ENCODE data around the gene DGKQ. TPM values are rescaled to one million over a fixed set of nuclear protein-coding genes. Genes with fewer than 3 reads are reported as not detected.
"Not testable (repeated sequence)": the region's sequence is repeated elsewhere in the genome, so short reads cannot be mapped to it uniquely, and the experiment has no call there.

DGKQ gene
- total RNA-seq, 1 donor from 2014 or later: 18.8 TPM

DNA sequence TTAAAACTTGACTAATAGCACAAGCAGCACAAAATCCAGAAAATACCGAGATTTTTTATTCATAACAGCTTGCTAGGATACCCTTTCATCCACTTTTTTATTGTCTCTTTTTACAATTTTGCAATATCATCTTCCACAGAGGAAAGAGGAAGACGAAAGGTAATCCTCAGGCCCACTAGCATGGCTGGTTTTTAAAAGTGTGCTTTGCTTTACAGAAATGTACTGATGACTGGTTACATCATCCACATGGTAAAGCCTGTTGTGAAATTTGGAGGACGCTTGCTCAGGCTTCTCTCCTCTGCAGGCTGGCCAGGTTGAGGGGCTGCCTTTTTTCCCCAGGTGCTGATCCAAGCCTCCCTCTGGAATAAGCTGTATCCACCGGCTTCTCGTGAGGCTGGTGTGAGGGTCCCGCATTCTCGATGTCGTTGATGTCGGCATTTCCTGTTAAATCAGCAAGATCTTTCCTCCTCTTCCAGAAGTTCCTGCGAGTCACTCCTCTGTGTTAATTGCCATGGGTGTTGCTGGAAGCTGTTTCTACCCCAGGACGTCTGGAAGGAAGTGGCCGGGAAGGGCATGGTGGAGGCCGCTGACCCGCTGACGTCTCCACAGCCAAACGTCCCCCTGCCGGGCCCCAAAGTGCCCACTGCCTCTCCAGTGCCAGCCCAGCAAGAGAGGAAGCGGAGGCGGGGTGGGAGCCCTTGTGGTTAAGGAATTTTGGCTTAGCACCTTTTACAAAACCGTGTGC, 5.8 kb upstream of the DGKQ start:
- Histone ChIP-seq H3K36me3 (no peaks in the 10 kb centered on the region), H3K27ac (no peak overlapping the region), H3K4me3 (no peak overlapping the region), H3K4me1 (peaks cover 13% of the 10 kb centered on the region), H3K9me3 (no peaks in the 10 kb centered on the region), H3K27me3 (ENCODE audit: low read depth) (no peaks in the 10 kb centered on the region)
- intact Hi-C loops (cut with DNase I): no loop called here
- peak; percentile 50 to 64 for ATAC-seq
- TF ChIP-seq, protein P1, sequence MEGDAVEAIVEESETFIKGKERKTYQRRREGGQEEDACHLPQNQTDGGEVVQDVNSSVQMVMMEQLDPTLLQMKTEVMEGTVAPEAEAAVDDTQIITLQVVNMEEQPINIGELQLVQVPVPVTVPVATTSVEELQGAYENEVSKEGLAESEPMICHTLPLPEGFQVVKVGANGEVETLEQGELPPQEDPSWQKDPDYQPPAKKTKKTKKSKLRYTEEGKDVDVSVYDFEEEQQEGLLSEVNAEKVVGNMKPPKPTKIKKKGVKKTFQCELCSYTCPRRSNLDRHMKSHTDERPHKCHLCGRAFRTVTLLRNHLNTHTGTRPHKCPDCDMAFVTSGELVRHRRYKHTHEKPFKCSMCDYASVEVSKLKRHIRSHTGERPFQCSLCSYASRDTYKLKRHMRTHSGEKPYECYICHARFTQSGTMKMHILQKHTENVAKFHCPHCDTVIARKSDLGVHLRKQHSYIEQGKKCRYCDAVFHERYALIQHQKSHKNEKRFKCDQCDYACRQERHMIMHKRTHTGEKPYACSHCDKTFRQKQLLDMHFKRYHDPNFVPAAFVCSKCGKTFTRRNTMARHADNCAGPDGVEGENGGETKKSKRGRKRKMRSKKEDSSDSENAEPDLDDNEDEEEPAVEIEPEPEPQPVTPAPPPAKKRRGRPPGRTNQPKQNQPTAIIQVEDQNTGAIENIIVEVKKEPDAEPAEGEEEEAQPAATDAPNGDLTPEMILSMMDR (IDR thresholded peaks at IDR 0.05): no peak
- no peak for DNase-seq

DNA sequence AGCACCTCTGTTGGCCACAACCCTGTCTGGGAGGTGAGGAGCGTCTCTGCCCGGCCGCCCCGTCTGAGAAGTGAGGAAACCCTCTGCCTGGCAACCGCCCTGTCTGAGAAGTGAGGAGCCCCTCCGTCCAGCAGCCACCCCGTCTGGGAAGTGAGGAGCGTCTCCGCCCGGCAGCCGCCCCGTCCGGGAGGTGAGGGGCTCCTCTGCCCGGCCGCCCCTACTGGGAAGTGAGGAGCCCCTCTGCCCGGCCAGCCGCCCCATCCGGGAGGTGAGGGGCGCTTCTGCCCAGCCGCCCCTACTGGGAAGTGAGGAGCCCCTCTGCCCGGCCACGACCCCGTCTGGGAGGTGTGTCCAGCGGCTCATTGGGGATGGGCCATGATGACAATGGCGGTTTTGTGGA, 2.6 kb upstream of the DGKQ start:
- ATAC-seq; intact Hi-C loops (cut with DNase I); H3K9me3 ChIP-seq; H3K36me3 ChIP-seq; H3K27me3 ChIP-seq (ENCODE audit: low read depth); DNase-seq; H3K27ac ChIP-seq; H3K4me3 ChIP-seq: not testable (repeated sequence)
- H3K4me1 ChIP-seq: peaks cover 38% of the 10 kb centered on the region

DNA sequence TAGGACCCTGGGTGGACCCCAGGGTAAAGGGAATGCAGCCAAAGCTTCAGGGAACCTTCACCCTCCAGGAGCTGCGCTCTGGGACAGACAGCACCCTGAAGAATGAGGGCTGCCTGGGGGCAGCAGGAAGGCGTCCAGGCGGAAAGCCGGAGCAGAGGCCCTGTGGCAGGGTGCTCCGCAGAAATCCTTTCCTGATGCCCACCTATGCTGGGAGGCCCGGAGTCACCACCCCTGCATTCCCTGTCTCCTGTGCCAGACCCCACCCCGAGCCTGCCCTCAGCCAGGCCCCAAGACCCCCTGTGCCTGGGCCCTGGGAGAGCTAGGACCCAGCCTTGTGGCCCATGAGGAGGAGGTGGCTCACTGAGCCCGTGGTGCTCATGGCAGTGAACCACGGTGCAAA, 1.3 kb upstream of the DGKQ start:
- Histone ChIP-seq H3K9me3 (no peaks in the 10 kb centered on the region), H3K36me3 (no peaks in the 10 kb centered on the region), H3K27ac (no peak overlapping the region), H3K4me3 (no peak overlapping the region), H3K27me3 (ENCODE audit: low read depth) (no peaks in the 10 kb centered on the region), H3K4me1 (peaks cover 44% of the 10 kb centered on the region)
- TF ChIP-seq, protein P1 (IDR thresholded peaks at IDR 0.05): no peak
- intact Hi-C loops (cut with DNase I): no loop called here
- ATAC-seq: no peak
- no peak for DNase-seq

DNA sequence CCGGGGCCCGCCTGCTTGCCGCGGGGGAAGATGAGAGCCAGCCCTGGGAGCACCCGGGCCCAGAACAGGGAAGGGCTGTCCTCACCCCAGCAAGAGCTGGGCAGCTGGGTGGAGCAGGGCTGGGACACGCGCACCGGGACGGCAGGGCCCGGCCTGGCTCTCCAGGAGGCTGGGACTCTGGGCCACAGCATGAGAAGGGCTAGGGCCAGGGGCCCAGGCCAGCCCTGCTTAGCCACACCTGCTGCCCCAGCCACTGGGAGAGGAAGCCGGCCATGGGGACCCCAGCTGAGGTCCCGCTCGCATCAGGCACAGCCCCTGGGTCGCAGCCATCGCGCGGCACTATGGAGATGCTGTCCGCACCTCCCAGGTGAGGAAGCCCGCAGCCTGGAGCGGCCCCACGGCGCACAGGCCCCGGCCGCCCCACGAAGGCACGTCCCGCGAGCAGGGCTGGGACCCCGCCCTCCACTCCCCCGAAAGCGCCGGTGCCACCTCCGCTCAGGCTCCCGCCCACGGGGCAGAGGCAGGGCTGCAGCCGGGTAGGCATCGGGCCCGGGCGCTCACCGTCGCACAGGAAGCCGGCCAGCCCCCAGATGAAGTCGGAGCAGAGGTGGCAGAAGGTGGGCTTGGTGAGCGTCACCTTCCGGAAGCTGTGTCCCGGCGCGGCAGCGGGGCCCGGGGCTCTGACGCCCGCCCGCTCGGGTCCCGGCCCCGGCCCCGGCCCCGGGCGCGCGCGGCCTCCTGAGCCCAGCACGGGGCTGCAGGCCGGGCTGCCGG, 531 bp downstream of the DGKQ start:
- peak; percentile 72 for DNase-seq
- Histone ChIP-seq H3K36me3 (no peaks in the 10 kb centered on the region), H3K4me3 (peak overlapping the region; percentile 88), H3K9me3 (no peaks in the 10 kb centered on the region), H3K27ac (no peak overlapping the region), H3K27me3 (ENCODE audit: low read depth) (no peaks in the 10 kb centered on the region), H3K4me1 (peaks cover 32% of the 10 kb centered on the region)
- TF ChIP-seq, protein P1 (IDR thresholded peaks at IDR 0.05): no peak
- ATAC-seq: peak; percentile 25 to 57
- intact Hi-C loops (cut with DNase I): no loop called here

DNA sequence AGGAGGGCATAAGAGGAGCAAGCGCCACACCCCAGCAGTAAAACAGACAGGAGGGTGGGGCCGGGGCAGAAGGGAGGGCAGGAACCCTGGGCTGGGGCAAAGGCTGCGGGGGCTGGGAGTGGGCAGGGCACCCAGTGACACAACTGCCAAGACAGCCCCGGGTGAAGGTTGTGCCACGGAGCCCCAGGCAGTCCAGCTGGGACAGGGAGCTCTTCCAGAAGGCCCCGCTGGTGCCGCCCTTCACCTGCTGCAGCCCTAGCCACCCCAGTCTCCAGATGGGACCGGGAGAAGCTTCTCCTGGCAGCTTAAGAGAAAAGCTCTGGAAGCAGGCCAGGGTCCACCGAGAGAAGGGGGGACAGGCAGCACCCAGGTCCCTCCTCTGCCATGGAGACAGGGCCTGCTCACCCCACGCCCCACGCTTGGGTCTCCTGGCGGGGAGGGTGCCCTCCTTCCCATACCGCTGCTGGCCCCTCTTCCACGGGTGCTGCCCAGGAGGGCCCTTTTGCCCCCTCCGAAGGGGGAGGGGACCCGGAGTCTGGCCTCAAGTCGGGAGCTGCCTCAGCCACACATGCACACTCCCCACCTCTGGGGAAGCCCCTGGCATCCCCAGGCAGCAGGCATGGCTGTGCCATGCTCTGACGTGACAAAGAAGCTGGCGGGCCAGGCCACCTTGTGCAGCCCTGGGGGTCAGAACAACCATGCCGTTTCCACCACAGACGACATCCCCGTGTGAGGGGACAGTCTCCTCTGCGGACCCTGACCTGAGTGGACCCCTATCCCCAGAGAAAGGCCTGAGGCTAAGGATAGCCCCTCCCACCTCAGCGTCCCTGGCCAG, 1.5 kb downstream of the DGKQ start:
- intact Hi-C loops (cut with DNase I): no loop called here
- DNase-seq: no peak
- Histone ChIP-seq H3K27ac (no peak overlapping the region), H3K36me3 (peaks cover under 1% of the 10 kb centered on the region), H3K9me3 (no peaks in the 10 kb centered on the region), H3K4me1 (peaks cover 32% of the 10 kb centered on the region), H3K27me3 (ENCODE audit: low read depth) (no peaks in the 10 kb centered on the region), H3K4me3 (peak overlapping the region; percentile 88)
- TF ChIP-seq, protein P1 (IDR thresholded peaks at IDR 0.05): no peak
- ATAC-seq: no peak
